GM21390 (cell line): ENCODE results near the gene TOMM6.

ENCODE experiments used
- ATAC-seq: cut with Tn5 transposase; IDR thresholded peaks from one replicate; pipeline ENCODE4 v1.9.1; 2021; ENCODE audit not compliant: unreplicated experiment

TOMM6 gene

DNA sequence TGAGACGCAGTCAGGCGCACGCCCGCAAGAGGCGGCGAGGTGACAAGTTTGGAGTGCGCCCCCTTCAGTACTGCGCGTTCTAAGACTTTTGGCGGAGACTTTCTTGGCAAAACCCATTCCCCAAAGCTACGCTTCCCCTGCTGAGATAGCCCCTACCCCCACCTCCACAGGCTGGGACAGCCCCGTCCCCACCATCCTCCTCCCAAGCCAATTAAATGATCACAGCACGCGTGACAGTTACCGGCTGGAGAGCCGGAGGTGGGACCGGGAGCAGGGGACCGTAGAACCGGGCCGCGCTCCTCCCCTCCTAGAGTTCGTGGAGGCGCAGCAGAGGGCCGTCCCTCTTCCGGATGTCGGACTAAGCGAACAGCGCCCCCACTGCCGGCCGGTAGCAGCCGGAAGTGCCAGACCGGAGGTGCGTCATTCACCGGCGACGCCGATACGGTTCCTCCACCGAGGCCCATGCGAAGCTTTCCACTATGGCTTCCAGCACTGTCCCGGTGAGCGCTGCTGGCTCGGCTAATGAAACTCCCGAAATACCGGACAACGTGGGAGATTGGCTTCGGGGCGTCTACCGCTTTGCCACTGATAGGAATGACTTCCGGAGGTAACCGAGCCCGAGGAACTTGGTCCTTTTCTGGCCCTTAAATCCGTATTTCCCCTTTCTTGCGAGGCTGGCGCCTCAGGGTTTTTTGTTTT is at the start of gene TOMM6:
TSS of gene TOMM6 (plus strand) at position 476 of the 699 bp plus-strand sequence. CDS start at position 480, 4 bp downstream.
- peak; percentile 75 for ATAC-seq

DNA sequence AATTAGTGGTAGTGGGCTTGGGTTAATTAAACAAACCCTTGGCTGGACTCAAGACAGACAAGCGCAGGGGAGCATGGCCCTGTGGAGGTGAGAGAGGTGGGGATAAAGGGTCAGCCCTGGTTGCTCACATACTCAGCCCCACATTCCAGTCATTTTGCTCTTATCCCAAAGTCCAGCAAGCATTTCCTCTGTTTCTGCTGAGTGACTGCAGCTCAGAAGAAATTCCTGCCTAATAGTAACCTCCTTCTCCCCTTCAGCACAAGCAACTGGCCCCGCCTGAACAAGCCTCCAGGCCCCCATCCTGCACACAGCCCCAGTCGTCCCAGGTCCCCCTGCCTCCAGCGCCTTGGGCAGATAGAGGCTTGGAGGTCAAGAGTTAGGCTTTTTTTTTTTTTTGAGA is 48.5 kb upstream of the TOMM6 start:
- no peak for ATAC-seq

DNA sequence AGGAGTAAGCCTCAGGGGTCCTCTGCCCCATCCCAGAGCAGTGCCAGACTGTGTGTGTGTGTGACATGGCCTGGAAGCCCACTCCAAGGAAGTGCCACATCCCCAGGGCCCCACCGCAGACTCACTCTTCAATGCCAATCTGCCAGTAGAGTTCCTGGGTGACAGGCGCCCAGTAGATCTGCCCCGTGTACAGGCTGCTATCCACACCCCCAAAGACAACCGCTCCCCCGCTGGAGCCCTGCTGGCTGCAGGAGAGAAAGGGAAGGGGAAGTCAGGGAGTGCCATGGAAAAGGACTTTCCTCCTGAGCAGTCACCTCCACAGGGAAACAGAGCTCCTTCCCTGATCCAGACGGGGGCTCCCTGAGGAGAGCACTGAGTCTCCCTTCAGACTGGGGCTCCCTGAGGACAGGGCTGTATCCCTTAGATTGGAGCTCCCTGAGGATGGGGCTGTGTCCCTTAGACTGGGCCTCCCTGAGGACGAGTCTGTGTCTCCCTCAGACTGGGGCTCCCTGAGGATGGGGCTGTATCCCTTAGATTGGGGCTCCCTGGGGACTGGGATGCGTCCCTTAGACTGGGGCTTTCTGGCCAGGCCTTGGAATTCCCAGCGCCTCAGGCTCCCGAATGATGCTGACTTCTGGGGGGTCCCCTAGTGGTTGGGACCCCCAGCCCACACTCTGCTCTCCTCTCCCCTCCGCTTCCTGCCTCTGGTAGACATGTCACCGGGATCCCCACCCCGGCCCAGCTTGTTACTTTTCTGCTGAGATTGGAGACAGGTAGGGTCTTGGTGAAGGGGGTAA is 46.9 kb upstream of the TOMM6 start:
- no peak for ATAC-seq

DNA sequence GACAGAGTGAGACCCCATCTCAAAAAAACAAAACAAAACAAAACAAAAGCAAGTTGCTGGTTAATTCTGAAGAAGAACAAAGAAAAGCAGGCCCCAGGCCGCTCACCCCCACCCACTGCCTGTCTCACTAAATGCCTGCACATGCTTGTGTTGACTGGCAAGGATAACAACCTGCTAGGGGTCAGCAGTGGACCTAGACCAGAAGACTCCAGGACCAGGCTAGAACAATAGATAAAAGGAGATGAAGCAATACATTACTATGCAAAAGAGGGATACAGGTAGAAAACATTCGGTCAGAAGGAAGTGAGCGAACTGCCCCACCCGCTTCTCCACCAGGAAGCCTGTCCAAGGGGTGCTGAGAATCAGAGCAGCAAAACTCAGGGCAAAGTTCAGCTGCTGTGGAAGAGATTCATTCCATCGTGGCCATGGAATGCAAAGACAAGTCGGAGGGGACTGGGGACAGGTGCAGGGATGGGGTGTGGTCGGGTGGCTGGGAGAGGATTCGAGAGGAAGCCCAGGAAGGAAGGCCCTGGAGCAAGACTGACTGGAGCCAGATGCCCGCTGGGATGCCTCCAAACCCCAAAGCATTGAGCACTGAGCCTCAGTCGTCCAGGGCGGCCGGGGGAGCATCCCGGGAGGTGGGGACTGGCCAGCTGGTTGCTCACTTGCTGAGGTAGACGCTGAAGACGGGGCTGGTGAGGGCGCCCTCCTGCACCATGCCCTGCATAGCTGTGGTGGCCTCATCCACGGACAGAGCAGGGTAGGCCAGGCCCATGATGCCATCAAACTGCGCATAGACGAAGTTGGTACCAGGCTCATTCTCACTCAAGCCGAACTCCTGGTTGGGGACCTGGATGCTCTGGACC is 45.6 kb upstream of the TOMM6 start:
- ATAC-seq, result no peak

DNA sequence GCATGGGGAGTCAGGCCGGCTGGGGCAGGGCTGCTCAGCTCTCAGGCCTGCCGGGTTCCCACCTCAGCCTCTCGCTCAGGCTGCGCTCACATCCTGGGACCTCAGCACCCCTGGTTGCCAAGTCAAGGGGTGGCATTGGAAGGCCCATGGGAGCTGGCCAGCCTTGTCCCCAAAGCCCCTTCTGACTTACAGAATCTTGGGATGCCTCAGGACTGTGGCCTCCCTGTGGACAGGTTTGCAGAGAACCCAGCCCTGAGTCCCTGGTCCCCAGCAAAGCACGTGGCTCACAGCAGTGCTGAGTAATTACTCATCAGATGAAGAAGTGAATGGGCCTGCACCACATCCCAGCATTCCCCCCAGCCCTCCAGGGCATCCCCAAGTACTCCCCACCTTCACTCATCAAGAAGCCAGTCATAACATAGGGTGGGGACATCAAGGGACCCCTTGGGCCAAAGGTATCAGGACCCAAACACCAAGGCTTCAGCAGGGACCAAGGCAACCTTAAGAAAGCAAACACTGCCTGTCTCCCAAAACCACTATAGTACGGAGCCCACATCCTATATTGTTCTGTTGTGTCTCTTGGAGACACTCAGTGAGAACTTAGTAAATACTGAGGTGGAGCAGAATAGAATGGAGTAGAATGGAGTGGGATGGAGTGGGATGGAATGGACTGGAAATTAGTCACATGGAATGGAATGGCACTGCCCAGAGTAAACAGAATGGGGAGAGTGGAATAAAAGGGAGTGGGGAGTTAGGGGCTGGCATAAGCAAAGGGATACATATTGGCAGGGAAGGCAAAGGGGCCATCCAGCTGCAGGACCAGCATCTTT is 43.9 kb upstream of the TOMM6 start:
- ATAC-seq, result no peak

DNA sequence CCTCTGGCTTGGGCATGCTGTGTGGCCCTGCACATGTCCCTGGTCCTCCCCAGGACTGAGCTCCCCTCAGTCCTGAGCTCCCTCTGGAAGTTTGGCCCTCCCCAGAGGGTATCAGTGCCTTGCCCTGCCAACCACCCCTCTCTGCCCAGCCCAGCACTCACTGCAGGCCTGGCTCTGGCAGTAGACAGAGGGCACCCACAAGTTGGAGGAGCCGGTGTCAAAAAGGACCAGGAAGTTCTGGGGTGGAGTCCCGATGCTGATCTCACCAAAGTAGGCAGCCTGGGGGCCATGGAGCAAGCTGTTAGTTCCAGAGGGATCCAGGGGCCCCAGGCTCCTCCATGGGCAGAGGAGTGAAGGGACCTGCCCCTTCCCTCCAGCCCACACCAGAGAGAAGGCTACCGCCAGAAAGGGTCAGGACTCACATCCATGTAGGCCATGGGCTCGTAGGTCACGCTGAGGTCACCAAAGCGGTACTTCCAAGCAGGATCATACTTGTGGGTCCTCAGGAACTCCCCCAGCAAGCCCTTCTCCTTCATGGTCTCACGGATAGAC is 43.2 kb upstream of the TOMM6 start:
- no peak for ATAC-seq

DNA sequence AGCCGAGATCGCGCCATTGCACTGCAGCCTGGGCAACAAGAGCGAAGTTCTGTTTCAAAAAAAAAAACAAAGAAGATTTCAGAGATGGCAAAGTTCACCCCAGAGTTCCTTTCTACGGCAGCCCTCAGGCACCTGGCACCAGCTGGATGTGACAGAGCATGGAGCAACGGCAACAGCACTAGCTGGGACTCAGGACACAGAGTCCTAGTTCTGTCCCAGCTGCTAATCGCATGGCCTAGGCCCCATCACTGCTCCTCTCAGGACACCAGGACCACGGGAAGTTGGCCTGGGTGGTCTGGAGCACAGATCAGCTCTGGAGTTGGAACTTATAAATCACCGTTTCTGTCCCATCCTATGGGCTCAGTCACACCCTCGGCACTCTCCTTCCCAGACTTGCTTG is 41.4 kb upstream of the TOMM6 start:
- no peak for ATAC-seq

DNA sequence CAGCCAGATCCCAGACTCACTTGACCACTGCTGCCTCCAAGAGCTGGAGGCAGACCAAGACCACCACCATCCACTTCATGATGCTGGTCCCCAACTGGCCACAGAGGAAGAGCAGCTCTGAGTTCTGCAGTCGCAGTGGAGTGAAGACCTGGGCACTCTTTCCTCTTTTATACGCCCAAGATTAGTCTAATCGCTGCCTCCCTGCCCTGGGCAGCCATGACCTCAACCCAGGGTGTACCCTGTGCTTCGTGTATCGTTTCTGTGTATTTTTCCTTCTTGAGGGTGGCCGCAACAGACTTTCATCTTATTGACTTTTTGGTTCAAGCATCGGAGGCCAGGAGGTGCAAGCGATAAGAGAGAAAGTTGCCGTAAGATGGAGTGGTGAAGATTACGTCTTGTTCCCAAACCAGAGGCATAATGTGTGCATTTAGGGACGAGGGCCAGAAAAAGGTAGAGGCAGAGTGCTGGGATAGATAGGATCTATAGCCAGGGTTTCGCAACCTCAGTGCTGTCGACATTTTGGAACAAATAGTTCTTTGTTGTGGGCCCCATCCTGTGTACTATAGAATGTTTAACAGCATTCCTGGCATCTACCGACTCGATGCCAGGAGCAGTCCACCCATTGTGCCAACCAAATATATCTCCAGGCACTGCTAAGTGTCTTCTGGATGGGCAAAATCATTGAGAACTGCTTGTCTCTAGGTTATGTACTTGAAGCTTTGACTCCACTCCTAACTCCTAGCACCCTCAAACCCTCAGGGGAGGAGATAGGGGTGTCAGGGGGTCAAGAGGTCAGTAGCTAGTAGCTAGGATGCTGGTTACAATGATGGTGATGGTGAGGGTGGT is 40.0 kb upstream of the TOMM6 start, which contains the start of gene PGC:
TSS of gene PGC (minus strand) at position 142 of the 846 bp plus-strand sequence. CDS start at position 79, 63 bp downstream.
- no peak for ATAC-seq

DNA sequence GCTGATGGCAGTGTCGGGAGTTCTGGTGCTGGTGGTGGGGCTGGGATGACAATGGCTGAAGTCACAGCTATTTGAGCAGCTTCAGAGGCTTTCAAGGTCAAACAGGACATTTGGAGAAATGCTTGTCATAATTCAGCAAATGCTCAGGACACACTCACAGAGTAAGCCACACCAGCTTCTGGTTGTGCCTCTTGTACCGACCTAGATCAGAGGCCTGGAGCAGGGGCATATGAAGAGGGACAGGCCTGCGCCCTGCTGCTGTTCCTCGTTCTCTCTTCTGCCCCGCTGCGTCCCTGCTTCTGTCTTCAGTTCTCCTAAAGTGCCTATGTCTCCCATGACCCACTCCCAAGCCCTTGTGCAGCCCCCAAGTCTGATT is 39.4 kb upstream of the TOMM6 start:
- ATAC-seq, result no peak

DNA sequence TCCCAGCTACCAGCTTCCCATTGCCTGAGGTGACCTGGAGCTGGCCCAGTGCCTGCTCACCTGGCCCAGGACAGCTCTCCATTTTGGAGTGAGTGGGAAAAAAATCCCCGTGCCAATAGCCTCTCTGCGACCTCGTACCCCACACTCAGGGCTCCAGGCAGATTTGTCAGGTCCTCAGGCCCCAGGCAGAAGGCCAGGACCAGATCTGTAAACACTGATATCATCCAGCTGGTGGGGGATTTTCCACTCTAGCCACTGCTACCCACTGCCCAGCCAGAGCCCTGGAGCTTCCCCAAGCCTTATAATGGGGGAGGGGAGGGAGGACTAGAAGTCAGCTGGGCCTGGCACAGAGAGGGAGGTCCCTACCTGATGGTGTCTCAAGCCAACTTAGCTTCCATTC is 39.0 kb upstream of the TOMM6 start:
- no peak for ATAC-seq

DNA sequence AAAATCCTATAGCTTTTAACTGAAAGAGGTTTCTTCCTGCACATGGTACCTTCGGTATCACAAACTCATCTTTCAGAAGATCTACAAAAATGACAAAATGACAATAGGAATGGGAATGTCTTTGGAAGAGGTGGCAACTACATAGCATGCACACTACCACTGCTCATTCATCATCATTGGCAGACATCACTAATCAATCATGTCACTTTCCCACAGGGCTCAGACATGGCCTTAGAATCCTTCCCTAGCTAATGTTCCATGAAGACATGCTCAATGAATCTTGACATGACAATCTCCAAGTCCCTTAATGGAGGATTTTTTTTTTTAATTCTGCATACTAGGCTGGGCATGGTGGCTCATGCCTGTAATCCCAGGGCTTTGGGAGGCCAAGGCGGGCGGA is 37.1 kb upstream of the TOMM6 start:
- ATAC-seq, result no peak

DNA sequence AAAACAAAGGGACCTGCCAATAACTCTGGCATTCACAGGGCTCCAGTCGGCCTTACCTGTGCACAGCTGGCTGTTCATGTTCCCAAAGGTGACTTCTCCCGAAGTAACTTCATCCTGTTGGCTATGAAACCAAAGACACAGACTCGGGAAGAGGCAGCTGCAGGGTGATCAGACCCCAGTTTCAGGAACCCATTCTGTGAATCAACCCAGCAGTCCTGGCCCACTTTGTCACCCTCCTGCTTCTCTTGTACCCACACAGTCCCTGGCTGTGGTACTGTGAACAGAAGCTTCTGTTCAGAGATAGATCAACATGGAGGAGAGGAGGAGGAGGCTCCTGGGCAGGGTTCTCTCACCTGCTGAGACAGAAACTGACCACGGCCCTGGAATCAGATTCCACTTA is 31.6 kb upstream of the TOMM6 start:
- no peak for ATAC-seq

DNA sequence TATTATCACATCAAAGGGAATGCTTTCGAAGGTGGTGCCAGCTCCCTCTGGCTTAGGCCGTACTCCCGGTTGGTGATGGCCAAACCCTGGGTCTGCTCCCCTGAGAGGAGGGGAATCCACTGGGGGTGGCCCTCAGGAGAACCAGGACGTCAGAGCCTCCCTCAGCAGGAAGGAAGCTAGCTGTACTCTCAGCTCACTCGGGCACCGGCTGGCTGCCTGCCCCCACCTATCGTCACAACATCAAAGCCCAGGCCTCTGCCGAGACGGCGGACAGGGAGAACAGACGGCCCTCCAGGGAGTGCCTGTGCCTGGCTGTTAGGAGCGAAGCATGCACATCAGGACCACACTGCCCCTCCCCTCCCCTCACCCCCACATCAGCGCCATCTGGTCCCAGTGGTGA is 31.1 kb upstream of the TOMM6 start:
- ATAC-seq, result no peak

DNA sequence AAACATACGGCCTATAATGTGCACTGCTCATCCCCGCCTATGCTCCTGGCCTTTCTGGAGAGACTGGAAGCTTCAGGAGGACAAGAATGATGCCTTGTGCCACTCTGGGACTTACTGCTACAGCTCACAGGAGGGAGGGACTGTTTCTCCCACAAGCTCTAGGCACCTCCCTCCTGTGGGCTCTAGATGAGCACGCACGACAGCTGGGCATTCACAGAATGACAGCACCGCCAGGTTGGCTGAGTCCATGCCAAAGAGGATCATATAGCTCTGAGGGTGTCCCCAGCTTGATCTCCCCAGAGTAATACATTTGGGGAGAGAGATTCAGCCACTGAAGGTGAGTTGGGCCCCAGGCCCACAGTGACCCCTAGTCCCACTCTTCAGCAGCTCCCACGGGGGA is 30.2 kb upstream of the TOMM6 start:
- ATAC-seq, result no peak

DNA sequence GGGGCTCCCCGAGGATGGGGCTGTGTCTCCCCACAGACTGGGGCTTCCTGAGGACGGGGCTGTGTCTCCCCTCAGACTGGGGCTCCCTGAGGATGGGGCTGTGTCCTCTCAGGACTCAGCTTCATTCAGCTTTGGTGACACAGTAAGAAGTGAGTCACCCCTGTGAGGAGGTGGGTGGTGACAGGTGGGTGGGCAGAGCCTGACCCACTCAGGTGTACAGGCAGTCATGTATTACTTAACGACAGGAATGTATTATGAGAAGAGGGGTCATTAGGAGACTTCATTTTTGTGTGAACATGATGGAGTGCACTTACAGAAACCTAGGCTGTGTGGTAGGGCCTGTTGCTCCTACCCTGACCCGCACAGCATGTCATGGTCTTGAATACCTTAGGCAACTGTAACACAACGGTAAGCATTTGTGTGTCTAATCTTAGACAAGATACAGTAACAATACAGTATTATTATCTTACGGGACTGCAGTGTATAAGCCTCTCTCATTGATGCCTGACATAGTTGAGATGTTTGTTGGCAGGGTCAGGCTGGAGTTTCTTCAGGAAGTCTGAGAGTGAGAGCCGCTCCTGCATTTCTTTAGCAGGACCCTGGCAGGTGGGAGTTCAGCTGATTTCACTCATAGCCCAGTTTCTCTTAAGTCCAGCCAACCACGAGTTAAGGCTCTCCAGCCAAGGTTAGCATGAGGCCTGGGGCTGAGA is 29.4 kb upstream of the TOMM6 start:
- no peak for ATAC-seq

DNA sequence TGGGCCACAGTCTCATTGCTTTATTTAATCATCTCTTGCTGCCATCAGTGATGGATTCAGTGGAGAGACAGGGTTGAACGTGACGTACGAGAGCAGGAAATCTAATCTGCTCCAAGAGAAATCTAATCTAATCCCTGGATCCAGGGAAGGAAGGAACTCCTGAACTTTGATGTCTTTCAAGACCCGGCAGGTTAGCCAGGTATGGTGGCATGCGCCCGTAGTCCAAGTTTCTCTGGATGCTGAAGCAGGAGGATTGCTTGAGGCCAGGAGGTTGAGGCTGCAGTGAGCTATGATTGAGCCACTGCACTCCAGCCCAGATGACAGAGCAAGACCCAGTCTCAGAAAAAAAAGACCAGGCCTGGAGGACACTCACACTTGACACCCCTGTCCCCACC is 28.9 kb upstream of the TOMM6 start:
- no peak for ATAC-seq

DNA sequence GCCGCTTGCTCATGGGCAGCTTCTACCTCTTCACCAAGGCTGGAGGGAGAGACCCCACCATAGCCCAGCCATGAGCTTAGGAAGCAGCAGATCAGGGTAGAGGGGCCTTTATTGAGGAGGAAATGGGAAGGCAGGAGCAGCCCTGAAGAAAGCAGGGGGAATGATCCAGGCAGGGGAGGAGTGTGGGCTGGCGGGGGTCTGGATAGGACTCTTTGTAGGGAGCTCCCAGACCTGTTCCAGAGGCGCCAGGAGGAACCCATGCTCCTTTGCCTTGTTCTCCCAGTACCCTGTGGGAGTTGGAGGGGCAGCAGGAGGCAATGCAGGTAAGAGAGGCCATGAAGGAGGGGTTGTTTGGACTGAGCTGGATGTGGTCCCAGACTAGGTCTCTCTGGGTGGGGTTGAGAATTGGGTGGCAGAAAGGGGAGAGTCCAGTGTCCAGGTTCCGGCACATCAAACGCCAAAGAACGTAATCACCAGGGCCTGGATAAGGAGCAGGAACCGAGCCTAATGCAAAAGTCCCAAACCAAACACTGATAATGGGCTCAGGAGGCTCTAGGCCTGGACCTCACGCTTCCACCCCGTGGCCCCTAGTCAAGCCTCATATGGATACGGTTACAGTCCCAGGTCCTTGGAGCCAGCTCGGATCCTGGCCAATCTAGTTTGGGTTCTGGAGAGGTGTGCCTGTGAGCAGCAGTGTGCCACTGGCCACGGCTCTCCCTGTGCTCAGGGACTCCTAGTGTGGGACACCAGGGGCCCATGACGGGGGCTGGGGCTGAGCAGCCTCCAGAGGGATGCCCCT is 28.2 kb upstream of the TOMM6 start:
- no peak for ATAC-seq
